NOMO-1 (cell line): ENCODE data around the gene ARF1.

Source experiments
- DNase-seq, 2 experiments: peaks; one replicate each; lab custom pipeline; 2025; ENCODE audit not compliant: unreplicated experiment in 2 of 2; lab: John Stamatoyannopoulos, UW

Gene ARF1

DNA sequence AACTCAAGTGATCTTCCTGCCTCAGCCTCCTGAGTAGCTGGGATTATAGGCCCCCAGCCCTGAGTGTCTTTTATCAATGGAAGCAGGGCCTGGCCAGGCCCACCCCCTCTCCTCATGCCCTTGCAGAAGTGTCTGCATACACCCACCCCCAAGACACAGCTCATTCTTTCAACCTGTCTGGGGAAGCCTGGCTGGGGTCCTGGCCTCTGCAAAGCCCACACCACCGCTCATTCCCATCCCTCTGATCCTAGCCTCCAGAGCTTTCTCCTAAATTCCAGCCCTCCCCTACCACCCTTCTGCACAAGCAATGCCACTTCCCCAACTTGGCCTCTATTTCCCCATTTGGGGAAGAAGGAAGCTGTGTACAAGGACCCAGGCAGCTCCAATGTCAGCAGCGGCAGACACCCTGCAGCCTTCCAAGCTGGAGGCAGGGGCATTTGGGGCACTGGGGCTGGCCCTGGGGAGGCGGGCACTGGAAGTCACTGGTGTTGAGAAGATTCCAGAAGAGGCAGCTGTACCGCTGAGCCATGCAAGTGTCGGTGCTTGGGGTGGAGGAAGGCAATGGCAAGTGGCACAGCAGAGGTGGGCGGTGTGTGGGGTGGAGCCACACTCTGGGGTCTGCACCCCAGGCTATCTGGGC lies 33.7 kb upstream of the ARF1 start:
- no peak for DNase-seq

GRCh38 chr1:228050571-228051231 lies 31.8 kb upstream of the ARF1 start:
- no peak for DNase-seq

DNA sequence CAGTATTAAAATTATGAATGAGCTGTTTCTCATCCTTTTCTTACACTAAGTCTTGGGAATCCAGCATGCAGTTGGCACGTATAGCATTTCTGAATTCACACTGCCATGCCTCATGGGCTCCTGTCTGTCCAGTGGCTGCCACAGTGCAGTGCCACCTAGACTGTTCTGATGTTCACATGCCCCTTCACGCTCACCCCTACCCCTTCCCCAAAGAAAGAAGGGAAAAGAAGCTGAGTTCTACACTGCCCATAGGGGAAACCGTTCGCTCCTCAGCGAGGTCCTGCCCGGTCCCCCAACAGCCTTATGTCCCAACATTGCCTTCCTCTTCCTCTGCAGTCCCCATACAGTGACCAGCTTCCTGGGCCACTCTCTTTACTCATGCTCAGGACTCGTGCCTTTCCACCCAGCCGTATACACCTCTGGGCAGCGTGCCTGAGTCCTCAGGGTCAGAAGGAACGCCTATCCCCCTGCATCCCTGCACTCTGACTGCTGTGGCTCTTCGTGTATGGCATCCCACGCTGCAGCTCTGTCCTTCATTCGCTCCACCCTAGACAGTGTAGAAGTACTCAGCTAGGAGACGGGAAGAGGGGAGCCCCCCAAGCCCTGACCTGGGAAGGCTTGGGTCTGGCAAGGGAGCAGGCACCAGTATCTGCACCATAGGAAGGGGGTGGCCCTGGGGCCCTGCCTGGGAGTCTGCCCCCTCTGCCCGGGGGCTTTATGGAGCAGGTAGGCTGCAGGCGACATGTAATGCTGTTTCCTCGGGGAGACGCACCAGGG lies 24.1 kb upstream of the ARF1 start:
- DNase-seq, result no peak

DNA sequence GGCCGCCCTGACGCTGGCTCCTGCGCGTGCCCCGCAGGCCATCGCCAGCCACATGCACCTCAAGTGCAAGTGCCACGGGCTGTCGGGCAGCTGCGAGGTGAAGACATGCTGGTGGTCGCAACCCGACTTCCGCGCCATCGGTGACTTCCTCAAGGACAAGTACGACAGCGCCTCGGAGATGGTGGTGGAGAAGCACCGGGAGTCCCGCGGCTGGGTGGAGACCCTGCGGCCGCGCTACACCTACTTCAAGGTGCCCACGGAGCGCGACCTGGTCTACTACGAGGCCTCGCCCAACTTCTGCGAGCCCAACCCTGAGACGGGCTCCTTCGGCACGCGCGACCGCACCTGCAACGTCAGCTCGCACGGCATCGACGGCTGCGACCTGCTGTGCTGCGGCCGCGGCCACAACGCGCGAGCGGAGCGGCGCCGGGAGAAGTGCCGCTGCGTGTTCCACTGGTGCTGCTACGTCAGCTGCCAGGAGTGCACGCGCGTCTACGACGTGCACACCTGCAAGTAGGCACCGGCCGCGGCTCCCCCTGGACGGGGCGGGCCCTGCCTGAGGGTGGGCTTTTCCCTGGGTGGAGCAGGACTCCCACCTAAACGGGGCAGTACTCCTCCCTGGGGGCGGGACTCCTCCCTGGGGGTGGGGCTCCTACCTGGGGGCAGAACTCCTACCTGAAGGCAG lies 23.4 kb upstream of the ARF1 start:
- DNase-seq, result no peak

- no peak for DNase-seq
Observed at GRCh38 chr1:228059634-228060457, 22.7 kb upstream of the ARF1 start.

DNA sequence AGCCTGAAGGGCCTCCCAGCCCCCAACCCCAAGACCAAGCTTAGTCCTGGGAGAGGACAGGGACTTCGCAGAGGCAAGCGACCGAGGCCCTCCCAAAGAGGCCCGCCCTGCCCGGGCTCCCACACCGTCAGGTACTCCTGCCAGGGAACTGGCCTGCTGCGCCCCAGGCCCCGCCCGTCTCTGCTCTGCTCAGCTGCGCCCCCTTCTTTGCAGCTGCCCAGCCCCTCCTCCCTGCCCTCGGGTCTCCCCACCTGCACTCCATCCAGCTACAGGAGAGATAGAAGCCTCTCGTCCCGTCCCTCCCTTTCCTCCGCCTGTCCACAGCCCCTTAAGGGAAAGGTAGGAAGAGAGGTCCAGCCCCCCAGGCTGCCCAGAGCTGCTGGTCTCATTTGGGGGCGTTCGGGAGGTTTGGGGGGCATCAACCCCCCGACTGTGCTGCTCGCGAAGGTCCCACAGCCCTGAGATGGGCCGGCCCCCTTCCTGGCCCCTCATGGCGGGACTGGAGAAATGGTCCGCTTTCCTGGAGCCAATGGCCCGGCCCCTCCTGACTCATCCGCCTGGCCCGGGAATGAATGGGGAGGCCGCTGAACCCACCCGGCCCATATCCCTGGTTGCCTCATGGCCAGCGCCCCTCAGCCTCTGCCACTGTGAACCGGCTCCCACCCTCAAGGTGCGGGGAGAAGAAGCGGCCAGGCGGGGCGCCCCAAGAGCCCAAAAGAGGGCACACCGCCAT lies 21.9 kb upstream of the ARF1 start:
- no peak for DNase-seq

DNA sequence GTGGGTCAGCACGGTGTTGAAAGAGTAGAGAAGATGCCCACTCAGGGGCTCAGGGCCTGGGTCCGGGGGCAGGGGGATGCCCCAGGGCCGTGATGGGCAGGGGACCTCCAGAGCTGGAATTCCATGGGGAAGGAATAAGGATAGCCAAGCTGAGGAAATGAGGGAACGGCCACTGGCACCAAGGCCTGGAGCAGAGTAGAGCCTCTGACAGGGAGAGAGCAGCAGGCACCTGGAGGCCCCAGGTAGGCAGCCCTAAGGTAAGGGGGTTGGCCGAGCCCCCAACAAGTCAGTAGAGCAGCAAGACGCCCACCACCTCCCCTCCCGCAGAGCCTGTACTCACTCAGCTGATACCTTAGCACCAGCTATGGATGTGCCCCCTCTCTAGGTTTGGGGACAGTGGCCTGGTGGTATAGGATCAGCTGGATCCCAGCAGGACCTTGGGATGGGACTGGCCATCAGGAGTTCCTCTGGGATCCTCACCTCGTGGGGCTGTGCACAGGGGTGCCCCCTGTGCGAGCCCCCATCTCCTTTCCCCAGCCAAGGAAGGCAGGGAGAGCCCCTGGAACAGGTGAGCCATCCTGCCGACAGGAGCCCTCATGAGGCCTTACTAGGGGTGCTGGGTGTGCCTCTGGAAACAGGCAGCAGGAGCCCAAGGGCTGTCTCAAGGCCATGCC lies 21.0 kb upstream of the ARF1 start:
- no peak for DNase-seq

DNA sequence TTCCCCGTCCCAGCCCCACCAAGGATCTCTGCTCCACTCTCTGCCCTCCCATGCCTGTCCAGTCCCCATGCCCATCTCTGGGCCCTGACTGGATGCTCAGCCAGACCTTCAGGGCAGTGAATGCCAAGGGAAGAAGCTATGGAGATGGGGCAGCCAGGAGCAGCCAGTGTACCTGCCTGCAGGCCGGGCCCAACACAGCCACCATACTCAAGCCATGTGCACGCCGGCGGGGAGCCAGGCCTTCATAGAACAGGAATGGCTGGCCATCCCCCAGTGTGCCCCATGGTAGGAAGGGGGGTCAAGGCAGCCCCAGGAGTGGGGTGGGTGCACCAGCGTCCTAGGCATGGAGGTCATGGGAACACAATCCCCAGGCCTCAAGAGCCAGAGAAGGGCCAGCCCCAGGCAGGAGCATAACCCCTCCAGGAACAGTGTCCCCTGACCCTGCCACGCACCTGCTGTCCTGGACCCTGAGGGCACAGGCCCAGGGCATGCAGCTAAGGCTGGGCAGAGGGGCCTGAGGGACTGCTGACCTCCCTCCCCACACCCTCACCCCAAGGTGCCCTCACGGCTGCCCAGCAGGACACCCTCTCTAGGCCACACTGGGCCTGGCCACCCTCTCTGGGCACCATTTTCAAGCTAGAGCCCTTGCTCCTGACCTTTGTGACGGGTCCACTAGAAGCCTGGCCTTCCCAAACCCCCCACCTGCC lies 20.3 kb upstream of the ARF1 start:
- DNase-seq, result no peak

GRCh38 chr1:228062812-228063211 lies 19.7 kb upstream of the ARF1 start:
- no peak for DNase-seq

DNA sequence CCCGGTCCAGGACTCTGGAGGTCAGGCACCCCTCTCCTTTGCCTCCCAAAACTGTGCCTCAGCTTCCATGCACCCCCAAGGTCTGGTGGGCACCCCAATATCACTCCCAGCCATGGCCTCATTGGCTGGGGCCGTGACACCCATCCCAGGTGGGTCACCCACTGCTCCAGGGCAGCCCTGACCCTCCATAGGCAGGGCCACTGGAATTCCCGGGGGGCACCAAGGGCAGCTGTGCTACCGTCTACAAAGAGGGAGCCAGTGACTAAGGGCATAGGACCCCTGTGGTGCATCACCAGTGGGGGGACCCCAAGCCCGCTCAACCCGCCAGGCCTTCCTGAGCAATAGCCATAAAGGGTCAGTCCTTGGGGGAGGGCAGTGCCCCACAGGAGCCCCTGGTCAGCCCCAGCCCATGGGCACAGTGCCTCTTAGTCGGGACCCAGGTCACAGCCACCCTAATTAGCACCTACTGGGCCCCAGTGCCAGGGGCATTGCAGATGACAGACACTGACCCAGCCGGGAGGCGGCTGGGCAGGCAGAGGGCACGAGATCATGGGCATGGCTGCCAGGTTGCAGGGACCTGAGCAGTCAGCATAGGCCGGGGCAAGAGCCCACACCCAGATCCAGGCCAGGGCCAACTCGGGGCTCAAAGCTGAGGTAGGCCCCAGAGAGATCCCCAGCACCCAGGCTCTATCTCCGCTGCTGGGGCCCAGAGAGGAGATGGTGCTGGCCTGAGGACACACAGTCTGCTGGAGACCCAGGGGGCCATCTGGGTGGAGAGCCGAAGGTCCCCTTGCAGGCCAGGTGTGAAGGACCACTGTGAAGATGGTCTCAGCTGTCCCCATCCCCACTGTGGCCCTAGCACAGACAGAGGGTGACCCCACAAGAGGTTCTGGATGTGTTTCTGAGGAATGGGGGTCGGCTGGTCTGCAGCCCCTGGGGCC lies 19.0 kb upstream of the ARF1 start:
- DNase-seq, result no peak

GRCh38 chr1:228064296-228064695 lies 18.2 kb upstream of the ARF1 start:
- no peak for DNase-seq

DNA sequence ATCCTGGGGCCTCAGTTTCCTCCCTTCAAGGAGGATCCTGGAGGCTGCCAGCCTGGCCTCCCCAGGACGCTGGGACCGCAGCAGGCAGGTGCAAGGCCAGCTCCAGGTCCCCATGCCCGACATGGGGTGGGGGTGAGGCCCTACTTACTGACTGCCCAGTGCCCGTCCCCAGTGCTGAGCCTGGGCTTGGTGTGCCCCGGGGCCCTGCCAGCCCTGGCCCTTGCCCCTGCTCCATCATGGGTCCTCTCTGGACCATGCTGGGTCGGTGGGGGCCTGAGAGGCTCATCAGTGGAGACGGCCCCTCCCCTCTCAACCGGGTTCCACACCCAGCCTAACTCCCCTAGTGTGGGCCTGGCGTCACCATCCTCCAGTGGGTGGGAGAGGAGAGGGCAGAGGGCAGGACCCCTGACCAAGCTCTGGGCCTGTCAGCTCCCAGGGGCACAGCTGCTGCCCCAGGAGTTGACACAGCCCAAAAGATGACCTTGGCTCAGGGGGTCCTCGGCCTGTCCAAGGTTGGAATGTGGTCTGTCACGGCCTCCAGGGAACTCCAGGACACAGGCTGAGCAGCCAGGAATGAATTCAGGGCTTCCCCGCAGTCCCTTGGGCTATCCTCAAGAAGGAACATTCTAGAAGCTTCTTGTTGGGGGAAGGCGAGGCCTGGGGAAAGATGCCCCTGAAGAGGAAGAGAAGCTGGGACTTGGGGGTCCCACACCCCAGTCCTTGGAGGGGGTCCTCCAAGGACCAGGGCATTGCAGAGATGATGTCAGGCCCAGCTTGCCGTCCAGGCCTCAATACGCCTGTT lies 17.6 kb upstream of the ARF1 start:
- DNase-seq, result no peak

DNA sequence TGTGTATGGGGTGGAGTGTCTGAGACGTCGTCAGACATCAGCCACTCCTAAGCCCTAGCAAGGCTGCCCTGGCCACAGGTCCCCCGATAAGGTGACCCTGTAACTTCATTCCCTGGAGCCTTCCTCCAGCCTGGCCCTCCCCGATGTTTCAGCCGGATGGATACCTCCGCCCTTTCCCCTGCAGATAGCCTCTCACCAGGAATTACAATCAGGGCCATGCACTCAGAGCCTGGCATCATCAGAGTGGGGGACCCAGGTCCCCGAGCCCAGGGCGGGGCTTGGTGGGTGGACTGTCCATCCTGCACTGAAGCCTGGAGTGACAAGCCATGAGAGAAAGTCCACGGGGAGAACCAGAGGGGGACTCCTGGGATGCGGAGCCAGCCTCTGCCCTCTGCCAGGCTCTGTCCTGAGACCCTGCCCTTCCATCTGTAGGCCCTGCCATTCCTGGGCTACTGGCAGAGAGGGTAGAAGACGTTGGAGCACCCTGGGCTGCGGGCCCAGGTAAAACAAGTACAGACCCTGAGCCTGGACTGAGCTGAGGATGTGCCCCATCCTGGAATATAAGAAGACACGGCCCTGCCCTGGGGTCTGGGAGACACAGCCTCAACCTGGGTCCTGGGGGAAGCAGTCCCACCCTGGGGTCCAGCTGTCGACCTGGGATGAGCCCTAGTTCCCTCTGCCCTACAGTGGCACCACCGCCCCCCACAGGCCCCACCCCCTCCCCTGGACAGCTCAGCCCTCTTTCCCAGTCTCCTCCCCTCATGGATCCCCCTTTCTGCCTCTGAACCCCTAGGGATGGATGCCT lies 16.8 kb upstream of the ARF1 start:
- no peak for DNase-seq

GRCh38 chr1:228066416-228066815 lies 16.1 kb upstream of the ARF1 start:
- DNase-seq, result no peak

DNA sequence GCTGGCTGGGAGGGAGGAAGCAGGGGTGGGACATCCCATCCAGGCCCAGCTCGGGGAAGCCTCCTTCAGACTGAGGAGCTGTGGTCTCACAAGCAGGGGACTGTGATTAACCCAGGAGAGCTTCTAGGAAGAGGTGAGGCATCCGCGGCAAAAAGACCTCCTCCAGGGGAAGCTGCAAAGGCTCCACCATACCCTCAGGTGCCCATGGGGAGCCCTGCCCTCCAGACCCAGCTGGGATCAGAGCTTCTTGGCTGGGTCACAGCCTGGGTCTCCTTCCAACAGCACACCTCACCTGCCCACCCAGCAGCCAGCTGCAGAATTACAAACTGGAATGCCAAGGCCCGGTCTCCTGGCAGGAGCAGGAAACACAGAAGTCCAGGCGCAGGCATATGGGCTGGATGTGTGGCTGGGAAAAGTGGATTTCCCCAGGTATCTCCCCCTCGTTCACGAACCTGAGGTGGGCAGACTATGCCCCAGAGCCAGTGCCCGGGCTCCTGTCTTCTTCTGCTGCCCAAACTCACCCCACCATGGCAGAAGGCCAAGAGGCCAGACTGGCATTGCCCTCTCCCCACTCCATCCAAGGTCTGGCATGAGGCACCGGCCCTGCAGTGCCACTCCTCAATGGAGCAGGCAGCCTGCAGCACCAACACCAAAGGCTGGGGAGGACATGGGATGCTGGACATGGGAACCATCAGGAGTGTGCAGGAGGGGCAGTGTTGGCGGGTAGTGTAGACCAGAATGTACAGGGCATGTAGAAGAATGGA lies 15.4 kb upstream of the ARF1 start:
- DNase-seq, result no peak
